Muscle of leg (tissue), 11 donors: Measurements from ENCODE around the gene SLC2A11. TPM values are rescaled to one million over a fixed set of nuclear protein-coding genes. Genes with fewer than 3 reads are reported as not detected.
A peak's percentile ranks its signal among the peaks of the same experiment; 100 is the strongest.
"Not testable (repeated sequence)": the region's sequence is repeated elsewhere in the genome, so short reads cannot be mapped to it uniquely, and the experiment has no call there.

Source experiments
- DNase-seq: peaks from one replicate; pipeline ENCODE4 v3.0.0; 2013
- H3K27ac ChIP-seq: one replicate; pipeline ENCODE4 v1.5.1; 2013; ENCODE audit warnings: mild to moderate bottlenecking, low read length, control low read depth
- H3K27me3 ChIP-seq: one replicate; pipeline ENCODE4 v1.6.1; 2013; ENCODE audit warnings: low read length; ENCODE audit not compliant: control insufficient read depth, insufficient read depth
- H3K36me3 ChIP-seq: one replicate; pipeline ENCODE4 v1.6.1; 2013; ENCODE audit warnings: low read length; ENCODE audit not compliant: control insufficient read depth, insufficient read depth
- H3K4me1 ChIP-seq: one replicate; pipeline ENCODE4 v1.6.1; 2013; ENCODE audit warnings: low read length; ENCODE audit not compliant: control insufficient read depth, insufficient read depth
- H3K4me3 ChIP-seq: one replicate; pipeline ENCODE4 v1.5.1; 2013; ENCODE audit warnings: low read length, control low read depth
- H3K9me3 ChIP-seq: replicated peaks from 2 replicates; pipeline ENCODE4 v1.6.1; 2013; ENCODE audit warnings: low read depth, low read length; ENCODE audit not compliant: control insufficient read depth
- WGBS: methylation state at CpG from one replicate; pipeline ENCODE4 v1.1.5; 2013; ENCODE audit warnings: missing lambda C conversion rate; ENCODE audit not compliant: insufficient coverage; 5-methylcytosine and 5-hydroxymethylcytosine counted together
- polyA plus RNA-seq, 8 donors: library from polyadenylated mRNA; unstranded; fragments of 120-200 nt; gene quantifications; one replicate each; pipeline versions ENCODE4 v1.2.1 to v1.2.3, GENCODE V29; 2013; ENCODE audit warnings: inconsistent platforms in 1 of 8, low replicate concordance in 1 of 8; ENCODE audit not compliant: insufficient read length in 8 of 8, insufficient read depth in 1 of 8
- total RNA-seq: library from RNA; stranded (reverse); fragments of 120-200 nt; gene quantifications from one replicate; pipeline ENCODE4 v1.2.4, GENCODE V29; 2013

The SLC2A11 gene
- total and polyA plus RNA-seq, 9 donors = 2.8 to 8.4 (median 6.2) TPM

DNA sequence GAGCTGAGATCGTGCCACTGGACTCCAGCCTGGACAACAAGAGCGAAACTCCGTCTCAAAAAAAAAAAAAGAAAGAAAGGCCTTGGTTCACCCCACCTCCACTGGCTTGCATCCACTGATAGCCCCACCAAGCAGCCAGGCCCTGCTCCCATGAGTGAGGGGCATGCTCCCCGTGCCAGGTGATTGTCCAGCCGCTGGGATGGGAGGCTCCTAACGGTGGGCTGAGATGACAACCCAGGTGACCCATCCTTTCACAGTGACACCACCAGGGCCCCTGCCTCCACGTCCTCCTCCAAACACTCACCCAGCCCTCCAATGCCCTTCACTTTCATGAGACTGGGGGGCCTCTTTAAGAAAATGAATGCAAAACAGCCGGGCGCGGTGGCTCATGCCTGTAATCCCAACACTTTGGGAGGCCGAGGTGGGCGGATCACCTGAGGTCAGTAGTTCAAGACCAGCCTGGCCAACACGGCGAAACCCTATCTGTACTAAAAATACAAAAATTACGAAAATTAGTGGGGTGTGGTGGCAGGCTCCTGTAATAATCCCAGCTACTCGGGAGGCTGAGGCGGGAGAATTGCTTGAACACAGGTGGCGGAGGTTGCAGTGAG is 10.3 kb upstream of the SLC2A11 start:
- Histone ChIP-seq H3K9me3 (no peaks in the 10 kb centered on the region), H3K4me1 (peaks cover 63% of the 10 kb centered on the region), H3K36me3 (no peaks in the 10 kb centered on the region), H3K27ac (no peak overlapping the region), H3K27me3 (peaks cover 8% of the 10 kb centered on the region), H3K4me3 (no peak overlapping the region)
- WGBS = 71% methylated on average over 4 of the region's 18 CpGs
- DNase-seq = no peak

DNA sequence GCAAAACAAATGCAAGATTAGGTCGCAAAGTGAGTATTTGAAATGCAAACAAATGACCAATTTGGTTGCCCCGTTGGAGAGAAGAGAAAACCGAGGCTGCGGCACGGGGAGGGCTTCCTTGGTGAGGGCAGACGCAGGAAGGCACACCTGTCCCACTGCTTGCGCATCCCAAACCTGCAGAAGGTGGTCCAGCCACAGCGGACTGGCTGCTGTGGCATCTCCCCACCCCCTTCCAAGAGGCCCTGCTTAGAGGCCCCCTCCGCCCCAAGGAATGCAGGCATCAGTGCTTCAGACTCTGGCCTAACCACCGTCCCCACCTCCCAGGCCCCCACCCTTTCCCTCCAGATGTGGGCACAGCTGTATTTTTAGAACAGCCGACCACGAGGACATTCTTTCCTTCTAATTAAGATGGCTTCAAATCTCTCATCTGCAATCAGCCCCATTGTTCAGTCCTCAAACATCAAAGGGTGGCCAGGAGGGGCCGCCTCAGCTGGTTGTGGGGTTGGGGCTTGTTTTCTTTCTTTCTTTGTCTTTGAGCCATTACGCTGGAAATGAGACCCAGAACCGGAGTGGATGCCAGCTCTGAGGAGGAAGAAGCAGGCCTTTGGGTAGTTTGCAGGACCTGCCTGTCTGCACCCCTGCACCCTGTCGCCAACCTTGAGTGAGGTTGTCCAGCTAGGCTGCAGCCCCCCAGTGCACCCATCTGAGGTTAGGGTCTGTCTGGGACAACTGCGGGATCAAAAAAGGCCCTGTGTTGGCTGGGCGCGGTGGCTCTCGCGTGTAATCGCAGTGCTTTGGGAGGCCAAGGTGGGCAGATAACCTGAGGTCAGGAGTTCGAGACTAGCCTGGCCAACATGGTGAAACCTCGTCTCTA is 9.4 kb upstream of the SLC2A11 start:
- WGBS = 81% methylated on average over 18 of the region's 24 CpGs
- no peaks in the 10 kb centered on the region for H3K36me3 ChIP-seq
- H3K9me3 ChIP-seq = no peaks in the 10 kb centered on the region
- peaks cover 55% of the 10 kb centered on the region for H3K4me1 ChIP-seq
- no peak overlapping the region for H3K4me3 ChIP-seq
- peaks cover 8% of the 10 kb centered on the region for H3K27me3 ChIP-seq
- no peak overlapping the region for H3K27ac ChIP-seq
- no peak for DNase-seq

GRCh38 chr22:23849009-23850006 is 8.4 kb upstream of the SLC2A11 start:
- WGBS = 21% methylated on average over 41 of the region's 62 CpGs
- Histone ChIP-seq H3K4me1 (peaks cover 44% of the 10 kb centered on the region), H3K27me3 (peaks cover 8% of the 10 kb centered on the region), H3K27ac (no peak overlapping the region), H3K9me3 (no peaks in the 10 kb centered on the region), H3K36me3 (no peaks in the 10 kb centered on the region), H3K4me3 (no peak overlapping the region)
- peak; percentile 80 for DNase-seq

DNA sequence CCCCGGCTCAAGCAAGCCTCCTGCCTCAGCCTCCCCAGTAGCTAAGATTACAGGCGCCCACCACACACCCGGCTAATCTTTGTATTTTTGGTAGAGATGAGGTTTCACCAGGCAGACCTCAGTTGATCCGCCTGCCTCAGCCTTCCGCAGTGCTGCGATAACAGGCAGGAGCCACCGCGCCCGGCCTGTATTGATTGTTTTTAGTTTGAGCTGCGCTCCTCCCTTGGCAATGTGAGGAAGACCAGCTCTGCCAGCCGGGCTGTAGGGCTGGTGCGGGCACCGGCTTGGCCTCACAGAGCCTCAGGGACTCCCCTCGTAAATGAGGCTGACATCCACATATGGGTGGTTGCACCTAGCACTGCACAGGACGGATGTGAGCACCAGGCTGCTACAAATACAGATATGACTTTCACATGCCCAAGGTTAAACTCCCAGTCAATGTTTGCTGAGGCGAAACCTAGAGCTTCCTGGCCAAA is 7.5 kb upstream of the SLC2A11 start:
- Histone ChIP-seq H3K27ac (no peak overlapping the region), H3K9me3 (no peaks in the 10 kb centered on the region), H3K27me3 (peaks cover 8% of the 10 kb centered on the region), H3K4me3 (no peak overlapping the region), H3K36me3 (no peaks in the 10 kb centered on the region), H3K4me1 (peaks cover 36% of the 10 kb centered on the region)
- DNase-seq = no peak
- 85% methylated on average over 13 of the region's 16 CpGs for WGBS

DNA sequence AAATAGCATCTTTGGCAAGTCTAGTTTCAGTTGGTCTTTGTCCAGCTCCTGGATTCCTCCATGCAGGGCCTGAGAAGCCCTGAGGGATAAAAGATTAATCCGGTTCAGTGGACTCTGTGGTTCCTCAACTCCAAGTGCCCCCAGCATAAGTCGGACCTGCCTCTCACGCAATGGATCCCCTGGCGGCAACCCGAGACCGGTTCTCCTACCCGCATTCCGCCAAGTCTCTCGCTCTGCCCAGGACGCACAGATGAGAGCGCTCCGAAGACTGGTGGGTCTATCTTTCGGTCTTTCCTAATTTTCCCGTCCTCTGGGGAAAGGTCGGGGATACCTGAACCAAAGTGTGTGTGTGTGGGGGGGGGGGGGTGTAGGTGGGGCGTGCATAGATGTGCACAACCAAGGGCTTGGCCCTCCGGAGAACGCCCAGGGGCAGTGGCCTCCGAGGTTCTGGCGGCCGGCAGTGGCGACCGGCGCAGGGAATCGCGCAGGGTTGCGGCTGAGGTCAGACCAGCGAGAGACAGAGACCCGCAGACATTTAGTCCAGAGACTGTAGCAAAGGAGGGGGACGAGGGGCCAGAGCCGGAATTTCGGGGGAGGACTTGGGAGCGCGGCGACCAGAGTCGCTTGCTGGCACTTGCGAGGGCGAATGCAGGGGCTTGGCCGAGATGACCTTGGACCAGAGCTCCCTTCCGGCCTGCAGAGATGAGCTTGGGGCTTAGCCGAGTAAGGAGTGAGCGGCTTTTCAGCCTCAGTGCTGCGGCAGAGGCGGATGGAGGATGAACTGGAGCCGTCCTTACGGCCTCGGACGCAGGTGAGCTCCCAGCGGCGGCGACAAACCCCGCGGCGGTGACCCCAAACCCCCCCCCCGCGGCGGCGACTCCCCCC is 712 bp upstream of the SLC2A11 start:
- peak; percentile 44 for DNase-seq
- 1% methylated on average over 43 of the region's 58 CpGs for WGBS
- H3K4me3 ChIP-seq = peak overlapping the region; percentile 84

DNA sequence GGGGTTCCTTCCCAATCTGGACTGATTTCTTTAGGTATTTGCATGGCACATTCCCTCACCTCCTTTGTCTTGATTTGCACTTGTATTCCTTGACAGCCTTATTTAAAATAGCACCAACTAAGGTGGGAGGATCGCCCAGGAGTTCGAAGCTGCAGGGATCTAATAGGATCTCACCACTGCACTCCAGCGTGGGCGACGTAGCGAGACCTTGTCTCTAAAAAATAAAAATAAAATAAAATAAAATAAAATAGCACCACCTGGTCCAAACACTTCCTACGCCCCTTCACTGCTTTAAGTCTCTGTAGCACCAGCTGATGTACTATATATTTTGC is 775 bp downstream of the SLC2A11 start:
- WGBS = no CpG with 5 or more reads among the region's 7 CpGs
- DNase-seq = no peak
- H3K9me3 ChIP-seq = no peaks in the 10 kb centered on the region
- peaks cover 5% of the 10 kb centered on the region for H3K36me3 ChIP-seq
- no peak overlapping the region for H3K27ac ChIP-seq
- peaks cover 16% of the 10 kb centered on the region for H3K4me1 ChIP-seq
- peak overlapping the region; percentile 84 for H3K4me3 ChIP-seq
- H3K27me3 ChIP-seq = no peaks in the 10 kb centered on the region

More for the DNA sequence above, 712 bp upstream of the SLC2A11 start:
- H3K4me1 ChIP-seq = peaks cover 16% of the 10 kb centered on the region
- peak overlapping the region; percentile 93 for H3K27ac ChIP-seq
- H3K9me3 ChIP-seq = no peaks in the 10 kb centered on the region
- no peaks in the 10 kb centered on the region for H3K27me3 ChIP-seq
- H3K36me3 ChIP-seq = no peaks in the 10 kb centered on the region

DNA sequence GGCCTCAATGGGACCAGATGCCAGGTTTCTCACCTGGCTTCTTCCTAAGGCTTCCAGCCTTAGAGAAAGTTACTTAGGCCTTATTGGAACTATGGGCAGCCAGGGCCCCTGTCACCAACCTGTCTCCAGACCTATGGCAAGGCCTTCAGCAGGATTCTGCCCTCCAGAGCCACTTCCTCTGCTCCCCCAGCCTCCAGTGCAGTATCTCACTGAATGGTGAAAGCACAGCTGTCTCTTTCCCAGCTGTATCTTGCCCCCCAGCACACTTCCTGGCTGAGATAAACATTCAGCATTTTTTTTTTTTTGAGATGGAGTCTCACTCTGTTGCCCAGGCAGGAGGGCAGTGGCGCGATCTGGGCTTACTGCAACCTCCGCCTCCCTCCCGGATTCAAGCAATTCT is 1.5 kb downstream of the SLC2A11 start:
- H3K4me1 ChIP-seq = peaks cover 16% of the 10 kb centered on the region
- H3K9me3 ChIP-seq = no peaks in the 10 kb centered on the region
- no peaks in the 10 kb centered on the region for H3K27me3 ChIP-seq
- peaks cover 5% of the 10 kb centered on the region for H3K36me3 ChIP-seq
- no peak overlapping the region for H3K27ac ChIP-seq
- 92% methylated on average over 4 of the region's 4 CpGs for WGBS
- no peak for DNase-seq
- H3K4me3 ChIP-seq = no peak overlapping the region

- DNase-seq, H3K27me3 ChIP-seq, H3K36me3 ChIP-seq, H3K4me3 ChIP-seq, H3K9me3 ChIP-seq, H3K27ac ChIP-seq: not testable (repeated sequence)
- peaks cover 16% of the 10 kb centered on the region for H3K4me1 ChIP-seq
- WGBS = no CpG with 5 or more reads among the region's 8 CpGs
Measured at GRCh38 chr22:23860187-23860586, 2.5 kb downstream of the SLC2A11 start.

DNA sequence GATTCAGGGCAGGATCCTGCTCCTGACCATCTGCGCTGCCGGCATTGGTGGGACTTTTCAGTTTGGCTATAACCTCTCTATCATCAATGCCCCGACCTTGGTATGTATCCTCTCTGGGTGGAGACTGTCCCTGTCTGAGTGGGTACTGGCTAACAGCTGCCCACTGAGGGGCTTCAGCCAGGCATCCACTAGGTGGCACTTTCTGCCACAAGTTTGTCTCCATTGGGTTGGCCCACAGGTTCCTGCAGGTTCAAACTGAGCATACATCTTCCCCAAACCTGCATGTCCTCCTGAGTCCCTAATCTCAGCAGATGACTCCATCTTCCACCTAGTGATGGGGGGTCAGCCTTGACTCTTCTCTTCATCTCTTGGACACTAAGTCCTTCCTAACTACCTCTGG is 4.4 kb downstream of the SLC2A11 start:
- H3K9me3 ChIP-seq = no peaks in the 10 kb centered on the region

More for the DNA sequence above, 4.4 kb downstream of the SLC2A11 start:
- no peak overlapping the region for H3K4me3 ChIP-seq
- H3K4me1 ChIP-seq = peaks cover 9% of the 10 kb centered on the region
- DNase-seq = peak; percentile 33
- no peaks in the 10 kb centered on the region for H3K27me3 ChIP-seq
- peaks cover 5% of the 10 kb centered on the region for H3K36me3 ChIP-seq
- WGBS = 60% methylated on average over 1 of the region's 3 CpGs
- H3K27ac ChIP-seq = no peak overlapping the region
